ENCODE measurements around the gene SLC6A9.

Gene SLC6A9

GRCh38 chr1:43969746-43970466 lies 61.4 kb downstream of the SLC6A9 start, which contains the start of gene DPH2:
DPH2 (plus strand) TSS chr1:43970010; CDS start chr1:43970176, 166 bp downstream.
- peak; percentile 94 for DNase-seq (ENCODE audit: low read depth)

GRCh38 chr1:43969416-43969745 lies 61.9 kb downstream of the SLC6A9 start:
- no peak for DNase-seq (ENCODE audit: low read depth)

DNA sequence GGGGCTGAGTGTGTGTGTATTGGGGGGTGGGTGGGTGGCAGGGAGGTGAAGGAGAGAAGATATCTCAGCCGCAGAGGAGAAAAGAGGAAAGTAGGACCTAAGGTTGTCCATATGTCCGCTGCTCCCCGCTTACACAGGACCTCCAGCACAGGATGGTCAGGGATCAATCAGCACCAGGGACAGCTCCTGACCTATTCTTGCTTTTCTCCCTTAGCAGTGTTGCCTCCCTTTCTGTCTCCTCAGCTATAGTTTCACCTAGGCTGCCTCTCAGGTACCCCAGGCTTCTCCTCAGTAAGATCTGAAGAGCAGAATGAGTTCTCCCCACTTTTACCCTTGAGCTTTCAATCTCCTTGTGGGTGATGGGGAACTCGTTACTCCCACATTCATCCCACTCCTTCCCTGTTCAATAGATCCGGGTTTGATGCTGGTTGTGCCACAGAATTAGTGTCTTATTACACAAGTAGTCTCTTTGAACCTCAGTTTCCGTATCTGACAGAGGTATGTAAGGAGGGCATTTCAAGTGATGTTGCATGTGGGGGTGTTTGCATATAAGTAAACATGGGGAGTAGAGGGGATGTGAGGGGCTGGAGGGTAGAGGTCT lies 62.8 kb downstream of the SLC6A9 start:
- DNase-seq (ENCODE audit: low read depth) = no peak

- DNase-seq (ENCODE audit: low read depth) = no peak
Observed at GRCh38 chr1:43965316-43965715, 65.9 kb downstream of the SLC6A9 start.

DNA sequence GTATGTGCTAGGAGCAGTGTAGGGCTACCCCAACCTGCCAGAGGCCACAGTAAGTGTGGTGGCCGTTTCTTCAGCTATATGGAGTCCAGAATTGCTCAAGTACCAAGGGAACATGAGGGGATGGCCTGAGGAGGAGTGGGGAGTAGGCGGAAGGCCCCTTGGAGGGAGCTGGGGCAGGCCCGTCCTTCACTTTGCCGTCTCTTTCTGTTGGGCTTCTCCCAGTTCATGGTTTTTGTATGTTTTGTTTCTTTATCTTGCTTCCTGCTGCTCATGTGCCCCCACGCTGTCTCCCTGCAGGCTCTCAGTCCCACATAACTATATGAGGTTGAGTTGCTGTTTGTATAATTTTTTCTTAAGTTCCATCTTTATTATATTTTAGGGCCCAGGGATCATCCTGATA lies 67.4 kb downstream of the SLC6A9 start:
- DNase-seq (ENCODE audit: low read depth) = no peak

DNA sequence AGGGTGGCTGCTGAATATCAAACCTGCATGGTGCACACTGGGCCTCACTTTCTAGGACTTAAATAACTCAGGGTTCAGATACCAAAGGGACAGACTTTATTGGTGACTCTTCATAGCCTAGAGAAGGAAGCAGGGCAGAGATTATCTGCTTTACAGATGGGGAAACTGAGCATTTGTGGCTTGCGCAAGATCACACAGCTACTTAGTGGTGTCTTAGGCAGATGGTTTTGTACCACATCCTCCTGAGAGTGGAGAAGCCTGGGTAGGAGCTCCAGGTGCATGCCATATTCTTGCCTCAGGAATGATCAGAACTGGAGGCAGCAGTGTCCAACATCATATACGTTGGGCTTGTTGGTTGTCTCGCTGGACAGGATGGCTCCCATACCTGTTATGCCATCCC lies 68.3 kb downstream of the SLC6A9 start:
- no peak for DNase-seq (ENCODE audit: low read depth)

- DNase-seq (ENCODE audit: low read depth) = no peak
Observed at GRCh38 chr1:43962324-43962723, 68.9 kb downstream of the SLC6A9 start.

GRCh38 chr1:43961692-43962091 lies 69.6 kb downstream of the SLC6A9 start:
- DNase-seq (ENCODE audit: low read depth) = no peak

DNA sequence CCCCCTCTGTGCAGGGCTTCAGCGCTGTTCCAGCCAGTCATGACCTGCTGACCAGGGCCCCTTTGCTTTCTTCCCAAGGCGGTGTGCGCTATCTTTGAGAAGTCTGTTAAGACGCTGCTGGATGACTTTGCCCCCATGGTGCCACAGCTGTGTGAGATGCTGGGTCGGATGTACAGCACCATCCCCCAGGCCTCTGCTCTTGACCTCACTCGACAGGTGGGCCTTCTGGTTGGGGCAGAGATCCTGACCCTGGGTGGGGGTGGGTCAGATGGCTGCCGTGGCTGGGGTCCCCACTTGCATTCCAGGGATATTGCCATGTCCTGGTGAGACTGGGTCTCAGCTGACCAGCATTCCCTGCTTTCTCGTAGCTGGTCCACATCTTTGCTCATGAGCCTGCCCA lies 70.5 kb downstream of the SLC6A9 start:
- no peak for DNase-seq (ENCODE audit: low read depth)

- no peak for DNase-seq (ENCODE audit: low read depth)
Observed at GRCh38 chr1:43958351-43959255, 72.7 kb downstream of the SLC6A9 start.

DNA sequence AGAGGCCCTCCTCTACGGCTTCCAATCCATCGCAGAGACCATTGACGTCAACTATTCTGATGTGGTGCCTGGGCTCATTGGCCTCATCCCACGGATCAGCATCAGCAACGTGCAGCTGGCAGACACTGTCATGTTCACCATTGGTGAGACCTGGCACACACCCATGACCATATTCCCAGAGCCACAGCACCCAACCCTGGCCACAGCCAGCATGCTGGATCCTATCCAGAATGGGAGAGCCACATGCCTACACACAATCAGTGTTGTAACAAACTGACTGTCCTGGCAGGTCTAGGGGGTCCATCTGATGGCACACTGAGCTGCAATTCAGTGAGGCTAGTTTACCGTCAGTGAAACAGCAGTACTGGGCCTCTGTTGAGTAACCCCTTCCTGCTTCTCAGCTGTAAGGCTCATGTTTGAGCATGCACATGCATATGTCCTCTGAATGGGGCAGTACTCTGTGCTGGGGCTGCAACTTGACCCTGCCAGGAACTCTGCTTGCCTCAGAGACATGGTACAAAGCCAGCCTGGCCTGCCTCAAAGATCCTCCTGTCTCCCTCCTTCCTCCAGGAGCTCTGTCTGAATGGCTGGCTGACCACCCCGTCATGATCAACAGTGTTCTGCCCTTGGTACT lies 73.7 kb downstream of the SLC6A9 start:
- no peak for DNase-seq (ENCODE audit: low read depth)

DNA sequence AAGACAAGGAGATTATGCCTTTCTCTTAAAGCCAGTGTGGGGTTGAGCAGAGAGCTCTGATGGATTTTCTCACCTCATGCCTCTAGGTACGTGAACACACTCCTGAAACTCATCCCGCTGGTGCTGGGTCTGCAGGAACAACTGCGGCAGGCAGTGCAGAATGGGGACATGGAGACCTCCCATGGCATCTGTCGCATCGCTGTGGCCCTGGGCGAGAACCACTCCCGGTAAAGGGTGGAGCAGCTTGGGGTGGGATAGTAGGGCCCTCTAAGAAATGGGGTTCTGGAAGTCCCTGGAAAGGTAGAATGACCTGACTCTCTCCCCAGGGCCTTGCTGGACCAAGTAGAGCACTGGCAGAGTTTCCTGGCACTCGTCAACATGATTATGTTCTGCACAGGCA lies 75.0 kb downstream of the SLC6A9 start:
- no peak for DNase-seq (ENCODE audit: low read depth)

GRCh38 chr1:43954036-43954435 lies 77.2 kb downstream of the SLC6A9 start:
- DNase-seq (ENCODE audit: low read depth) = no peak

GRCh38 chr1:43953361-43953760 lies 77.9 kb downstream of the SLC6A9 start:
- DNase-seq (ENCODE audit: low read depth) = no peak

- DNase-seq (ENCODE audit: low read depth) = no peak
Observed at GRCh38 chr1:43952731-43953346, 78.4 kb downstream of the SLC6A9 start.

DNA sequence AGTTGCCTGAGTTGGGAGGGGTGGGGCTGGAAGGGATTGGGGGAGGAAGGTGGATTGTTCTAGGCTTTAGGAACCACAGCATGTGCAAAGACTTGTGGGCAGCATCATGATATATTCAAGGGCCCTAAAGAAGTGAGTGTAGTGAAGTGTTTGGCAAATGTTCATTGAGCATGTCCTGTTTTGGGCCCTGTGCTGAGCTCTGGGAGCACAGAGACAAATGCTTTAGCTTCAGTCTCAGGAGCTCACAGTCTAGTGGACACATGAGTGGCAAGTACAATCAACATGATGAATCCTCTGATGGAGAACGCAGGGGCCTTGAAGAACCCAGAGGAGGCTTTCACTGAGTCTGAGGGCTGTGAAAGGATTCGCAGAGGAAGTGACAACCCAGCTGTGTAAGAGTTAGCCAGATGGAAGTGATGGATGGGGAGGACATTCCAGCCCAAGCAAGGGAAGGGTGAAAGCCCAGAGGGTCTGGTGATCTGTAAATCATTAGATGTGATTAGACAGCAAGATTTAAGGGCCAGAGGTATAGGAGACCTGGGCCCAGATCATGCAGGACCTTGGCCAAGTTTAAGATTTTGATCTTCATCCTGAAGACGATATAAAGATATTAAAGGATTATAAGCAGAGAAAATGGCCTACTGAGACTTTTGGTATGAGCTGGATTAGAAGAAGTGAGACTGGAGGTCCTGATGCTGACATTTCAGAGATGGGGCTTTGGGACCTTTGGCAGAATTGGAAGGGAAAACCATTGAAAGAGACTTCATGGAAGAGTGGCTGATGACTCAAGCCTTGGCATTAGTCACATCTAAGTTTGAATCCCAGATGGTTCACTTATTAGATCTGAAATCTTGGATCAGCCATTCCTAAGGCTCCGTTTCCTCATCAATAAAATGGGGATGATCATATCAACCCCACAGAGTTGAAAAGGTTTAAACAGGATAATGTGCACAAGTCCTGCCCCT lies 80.0 kb downstream of the SLC6A9 start:
- no peak for DNase-seq (ENCODE audit: low read depth)

- DNase-seq (ENCODE audit: low read depth) = no peak
Observed at GRCh38 chr1:43949678-43950077, 81.6 kb downstream of the SLC6A9 start.

DNA sequence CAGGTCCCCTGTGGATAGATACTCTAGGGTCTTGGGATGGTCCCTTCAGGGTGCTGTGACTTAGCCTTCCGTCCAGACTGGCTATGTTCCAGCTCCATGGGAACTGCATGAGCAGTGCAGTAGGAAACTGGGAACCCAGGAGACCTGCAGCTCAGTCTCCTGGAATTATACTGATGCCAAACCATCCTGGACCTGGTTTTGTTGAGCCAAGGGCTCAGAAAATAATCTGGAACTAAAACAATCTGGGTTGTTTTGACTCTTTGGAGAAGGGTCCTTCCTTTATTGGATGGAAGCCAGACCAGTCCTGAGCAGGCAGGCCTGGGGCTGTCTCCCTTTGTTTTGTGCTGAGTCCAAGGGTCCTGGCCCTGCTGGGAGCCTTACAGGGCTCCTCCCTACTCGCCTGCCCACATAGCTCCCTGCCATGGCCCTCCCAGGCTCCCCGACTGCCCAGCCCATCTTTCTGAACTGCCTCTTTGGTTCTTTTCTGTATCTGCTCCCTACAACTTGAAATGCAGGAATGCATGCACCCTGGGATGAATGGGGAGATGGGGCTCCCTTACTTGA lies 83.3 kb downstream of the SLC6A9 start:
- DNase-seq (ENCODE audit: low read depth) = no peak

DNA sequence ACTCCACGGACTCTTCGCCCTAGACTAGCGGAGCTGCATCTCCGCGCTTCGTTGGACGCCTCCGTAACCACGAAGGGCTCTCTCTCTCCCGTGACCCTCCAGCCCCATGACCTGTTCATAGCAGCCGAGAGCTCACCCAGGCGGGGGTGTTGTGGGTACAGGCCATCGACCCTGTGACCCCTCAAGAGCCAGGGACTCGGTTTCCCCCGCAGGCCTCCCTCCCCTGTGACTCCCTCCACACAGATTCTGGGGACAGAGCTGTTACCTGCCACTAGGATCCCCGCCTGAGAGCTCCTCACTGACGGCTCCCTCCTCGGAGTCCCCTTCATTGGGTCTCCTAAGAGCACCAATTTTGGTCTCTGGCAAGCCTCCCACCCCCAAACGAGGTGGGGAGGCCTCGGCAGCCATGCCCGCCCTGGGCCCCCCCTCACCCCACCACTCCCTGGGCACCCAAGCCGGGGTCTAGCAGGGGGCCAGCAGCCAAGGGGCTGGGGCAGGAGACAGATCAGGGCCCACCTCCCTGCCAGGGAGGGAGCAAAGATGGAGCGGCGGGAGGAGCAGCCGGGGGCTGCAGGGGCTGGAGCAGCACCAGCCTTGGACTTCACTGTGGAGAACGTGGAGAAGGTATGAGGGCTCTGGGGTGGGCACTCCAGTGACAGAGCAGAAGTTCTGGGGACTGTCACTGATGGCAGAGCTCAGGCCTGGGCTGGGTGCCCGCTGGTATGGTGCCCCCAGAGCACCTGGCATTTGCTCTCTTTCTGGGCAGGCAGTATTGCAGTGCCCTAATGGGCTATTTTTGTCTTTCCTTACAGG lies 84.0 kb downstream of the SLC6A9 start:
- no peak for DNase-seq (ENCODE audit: low read depth)

Data from activated T-cell treated with anti-CD3 and anti-CD28 coated beads for 24 hours (primary cell).